Measurements from ENCODE around the gene LTN1.

Gene LTN1

GRCh38 chr21:28992526-28993292, at the start of gene LTN1:
Gene LTN1 (minus strand): TSS chr21:28992877. CDS start chr21:28992805, 72 bp downstream.
- TF ChIP-seq CTCF (IDR thresholded peaks at IDR 0.05; ENCODE audit: low read depth, low read length) = no peak
- H3K4me3 ChIP-seq (ENCODE audit: low read depth, low read length) = peak within 1 kb of the TSS; percentile 100

- TF ChIP-seq CTCF (IDR thresholded peaks at IDR 0.05; ENCODE audit: low read depth, low read length) = no peak
- H3K4me3 ChIP-seq (ENCODE audit: low read depth, low read length) = no peak overlapping the region
These were observed 42.0 kb upstream of the LTN1 start for GRCh38 chr21:29034678-29035077.

GRCh38 chr21:29033871-29034270, 41.2 kb upstream of the LTN1 start:
- H3K4me3 ChIP-seq (ENCODE audit: low read depth, low read length) = no peak overlapping the region
- no peak for TF ChIP-seq CTCF (IDR thresholded peaks at IDR 0.05; ENCODE audit: low read depth, low read length)

GRCh38 chr21:29033301-29033700, 40.6 kb upstream of the LTN1 start:
- no peak overlapping the region for H3K4me3 ChIP-seq (ENCODE audit: low read depth, low read length)
- no peak for TF ChIP-seq CTCF (IDR thresholded peaks at IDR 0.05; ENCODE audit: low read depth, low read length)

GRCh38 chr21:29030909-29031308, 38.2 kb upstream of the LTN1 start:
- H3K4me3 ChIP-seq (ENCODE audit: low read depth, low read length) = no peak overlapping the region
- TF ChIP-seq CTCF (IDR thresholded peaks at IDR 0.05; ENCODE audit: low read depth, low read length) = no peak

- TF ChIP-seq CTCF (IDR thresholded peaks at IDR 0.05; ENCODE audit: low read depth, low read length) = no peak
- H3K4me3 ChIP-seq (ENCODE audit: low read depth, low read length) = no peak overlapping the region
These were observed 36.8 kb upstream of the LTN1 start for GRCh38 chr21:29029524-29029923.

GRCh38 chr21:29025328-29025713, 32.6 kb upstream of the LTN1 start:
- TF ChIP-seq CTCF (IDR thresholded peaks at IDR 0.05; ENCODE audit: low read depth, low read length) = no peak
- H3K4me3 ChIP-seq (ENCODE audit: low read depth, low read length) = peak overlapping the region; percentile 80

All from WI38 (cell line).